ENCODE measurements around the gene FOLR2.
"Not testable (repeated sequence)": the region's sequence is repeated elsewhere in the genome, so short reads cannot be mapped to it uniquely, and the experiment has no call there.

The FOLR2 gene

GRCh38 chr11:72216638-72217037, at the start of gene FOLR2:
FOLR2 (plus strand) TSS chr11:72216794; CDS start chr11:72218585, 1,791 bp downstream.
- DNase-seq (ENCODE audit: low spot score) = no peak

DNA sequence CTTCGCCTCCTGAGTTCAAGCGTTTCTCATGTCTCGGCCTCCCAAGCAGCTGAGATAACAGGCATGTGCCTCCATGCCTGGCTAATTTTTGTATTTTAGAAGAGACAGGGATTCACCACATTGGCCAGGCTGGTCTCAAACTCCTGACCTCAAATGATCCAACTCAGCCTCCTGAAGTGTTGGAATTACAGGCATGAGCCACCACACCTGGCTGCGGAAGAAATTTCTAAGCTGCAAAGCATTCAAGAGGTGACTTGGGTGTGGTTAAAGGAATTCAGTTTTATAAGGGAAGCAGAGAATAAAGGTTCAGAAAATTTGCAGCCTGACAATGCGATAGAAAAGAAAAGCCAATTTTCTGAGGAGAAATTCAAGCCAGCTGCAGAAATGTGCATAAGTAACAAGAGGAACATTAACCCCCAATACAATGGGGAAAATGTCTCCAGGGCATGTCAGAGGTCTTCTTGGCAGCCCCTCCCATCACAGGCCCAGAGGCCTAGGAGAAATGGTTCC, 47.5 kb upstream of the FOLR2 start:
- DNase-seq (ENCODE audit: low spot score) = not testable (repeated sequence)

DNA sequence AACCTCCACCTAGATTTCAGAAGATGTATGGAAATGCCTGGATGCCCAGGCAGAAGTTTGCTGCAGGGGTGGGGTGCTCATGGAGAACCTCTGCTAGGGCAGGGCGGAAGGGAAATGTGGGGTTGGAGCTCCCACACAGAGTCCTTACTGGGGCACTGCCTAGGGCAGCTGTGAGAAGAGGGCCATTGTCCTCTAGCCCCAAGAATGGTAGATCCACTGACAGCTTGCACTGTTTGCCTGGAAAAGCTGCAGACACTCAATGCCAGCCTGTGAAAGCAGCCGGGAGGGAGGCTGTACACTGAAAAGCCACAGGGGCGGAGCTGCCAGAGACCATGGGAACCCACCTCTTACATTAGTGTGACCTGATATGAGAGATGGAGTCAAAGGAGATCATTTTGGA, 46.8 kb upstream of the FOLR2 start:
- DNase-seq (ENCODE audit: low spot score) = peak; percentile 46

- not testable (repeated sequence) for DNase-seq (ENCODE audit: low spot score)
Measured at GRCh38 chr11:72172043-72172442, 44.6 kb upstream of the FOLR2 start.

DNA sequence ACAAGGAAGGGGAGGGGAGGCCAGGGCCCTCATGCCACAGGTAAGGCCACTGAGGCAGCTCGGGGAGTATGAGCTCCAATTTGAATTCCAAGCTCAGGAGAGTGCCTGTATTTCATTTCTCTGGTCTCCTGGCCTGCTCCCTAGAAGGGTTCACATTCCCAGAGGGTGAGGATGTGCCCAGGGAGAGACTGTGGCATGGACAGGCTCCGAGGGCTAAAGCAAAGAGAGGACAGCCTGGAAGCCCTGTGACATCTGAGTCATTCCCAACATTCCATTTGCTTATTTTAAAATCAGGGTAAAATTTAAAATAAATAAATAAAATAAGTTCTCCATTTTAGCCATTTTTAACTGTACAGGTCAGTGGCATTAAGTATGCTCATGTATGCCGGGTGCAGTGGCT, 43.3 kb upstream of the FOLR2 start:
- no peak for DNase-seq (ENCODE audit: low spot score)

GRCh38 chr11:72174302-72175070, 42.1 kb upstream of the FOLR2 start:
- no peak for DNase-seq (ENCODE audit: low spot score)

- no peak for DNase-seq (ENCODE audit: low spot score)
Measured at GRCh38 chr11:72177656-72178055, 38.9 kb upstream of the FOLR2 start.

DNA sequence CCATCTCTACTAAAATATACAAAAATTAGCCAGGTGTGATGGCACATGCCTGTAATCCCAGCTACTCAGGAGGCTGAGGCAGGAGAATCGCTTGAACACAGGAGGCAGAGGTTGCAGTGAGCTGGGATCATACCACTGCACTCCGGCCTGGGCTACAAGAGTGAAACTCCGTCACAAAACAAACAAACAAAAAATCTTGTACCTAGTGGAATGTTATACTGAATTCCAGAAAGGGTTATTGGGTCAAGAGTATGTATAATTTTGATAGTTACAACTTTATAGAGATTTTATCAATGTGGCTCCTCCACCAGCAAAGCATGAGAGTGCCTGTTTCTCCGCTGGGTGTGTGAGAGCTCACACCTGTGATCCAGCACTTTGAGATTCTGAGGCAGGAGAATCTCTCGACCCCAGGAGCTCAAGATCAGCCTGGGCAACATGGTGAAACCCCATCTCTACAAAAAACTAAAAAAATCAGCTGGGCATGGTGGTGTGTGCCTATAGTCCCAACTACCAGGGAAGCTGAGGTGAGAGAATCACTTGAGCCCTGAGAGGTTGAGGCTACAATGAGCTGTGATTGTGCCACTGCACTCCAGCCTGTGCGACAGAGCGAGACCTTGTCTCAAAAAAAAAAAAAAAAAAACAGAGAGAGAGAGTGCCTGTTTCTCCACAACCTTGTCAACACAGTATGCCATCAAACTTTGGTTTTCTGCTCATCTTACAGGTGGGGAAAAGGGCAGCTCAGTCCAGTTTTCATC, 37.4 kb upstream of the FOLR2 start:
- no peak for DNase-seq (ENCODE audit: low spot score)

DNA sequence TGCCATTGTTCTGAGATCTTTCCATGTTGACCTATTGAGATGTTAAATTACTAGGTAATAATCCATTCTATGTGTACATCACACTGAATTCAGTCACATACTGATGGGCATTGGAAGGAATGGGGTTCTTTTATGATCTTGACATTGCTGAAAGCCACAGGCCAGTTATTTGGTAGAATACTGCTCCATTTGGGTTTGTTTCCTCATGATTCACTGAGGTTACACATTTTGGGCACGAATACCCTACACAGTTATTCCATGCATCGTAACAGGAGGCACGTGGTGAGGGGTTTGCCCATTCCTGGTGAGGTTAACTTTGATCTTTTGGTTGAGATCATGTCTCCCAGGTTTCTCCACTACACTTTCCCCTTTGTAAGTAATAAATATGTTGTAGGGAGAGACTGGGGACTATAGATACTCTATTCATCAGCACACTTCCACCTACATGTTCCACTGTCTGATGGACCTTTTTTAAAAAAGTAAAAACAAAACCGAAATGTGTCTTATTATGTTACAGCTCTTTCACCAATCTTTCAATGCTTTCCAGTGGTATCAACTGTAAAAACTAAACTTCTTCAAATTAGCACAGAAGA, 36.7 kb upstream of the FOLR2 start:
- DNase-seq (ENCODE audit: low spot score) = no peak

- DNase-seq (ENCODE audit: low spot score) = not testable (repeated sequence)
Measured at GRCh38 chr11:72180892-72181552, 35.6 kb upstream of the FOLR2 start.

- not testable (repeated sequence) for DNase-seq (ENCODE audit: low spot score)
Measured at GRCh38 chr11:72181553-72181958, 35.0 kb upstream of the FOLR2 start.

GRCh38 chr11:72188267-72188666, 28.3 kb upstream of the FOLR2 start:
- no peak for DNase-seq (ENCODE audit: low spot score)

GRCh38 chr11:72189455-72190250, 26.9 kb upstream of the FOLR2 start:
- DNase-seq (ENCODE audit: low spot score) = peak; percentile 25

GRCh38 chr11:72190631-72191071, 25.9 kb upstream of the FOLR2 start:
- no peak for DNase-seq (ENCODE audit: low spot score)

DNA sequence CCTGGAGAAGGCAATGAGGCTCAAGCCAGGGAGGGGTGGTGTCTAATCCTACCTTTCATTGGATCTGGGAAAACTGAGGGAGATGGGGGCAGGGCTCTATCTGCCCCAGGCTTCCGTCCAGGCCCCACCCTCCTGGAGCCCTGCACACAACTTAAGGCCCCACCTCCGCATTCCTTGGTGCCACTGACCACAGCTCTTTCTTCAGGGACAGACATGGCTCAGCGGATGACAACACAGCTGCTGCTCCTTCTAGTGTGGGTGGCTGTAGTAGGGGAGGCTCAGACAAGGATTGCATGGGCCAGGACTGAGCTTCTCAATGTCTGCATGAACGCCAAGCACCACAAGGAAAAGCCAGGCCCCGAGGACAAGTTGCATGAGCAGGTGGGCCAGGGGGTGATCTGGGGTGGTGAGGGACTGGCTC, 24.6 kb upstream of the FOLR2 start, which contains the start of gene FOLR1:
Gene FOLR1, plus strand, starts transcription at position 180 of the 421 bp plus-strand sequence. Its CDS starts 34 bp downstream, at position 214.
- no peak for DNase-seq (ENCODE audit: low spot score)

- no peak for DNase-seq (ENCODE audit: low spot score)
Measured at GRCh38 chr11:72195518-72196270, 20.9 kb upstream of the FOLR2 start.

GRCh38 chr11:72201445-72201844, 15.1 kb upstream of the FOLR2 start:
- not testable (repeated sequence) for DNase-seq (ENCODE audit: low spot score)

DNA sequence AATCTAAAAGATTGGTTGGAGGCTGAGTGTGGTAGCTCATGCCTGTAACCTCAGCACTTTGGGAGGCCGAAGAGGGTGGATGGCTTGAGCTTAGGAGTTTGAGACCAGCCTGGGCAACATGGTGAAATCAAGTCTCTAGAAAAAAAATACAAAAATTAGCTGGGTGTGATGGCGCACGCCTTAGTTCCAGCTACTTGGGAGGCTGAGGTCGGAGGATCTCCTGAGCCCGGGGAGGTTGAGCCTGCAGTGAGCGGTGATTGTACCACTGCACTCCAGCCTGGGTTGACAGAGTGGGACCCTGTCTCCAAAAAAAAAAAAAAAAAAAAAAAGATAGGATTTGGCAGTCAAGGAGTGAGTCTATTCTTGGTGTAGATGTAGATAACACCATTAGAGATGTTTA, 14.0 kb upstream of the FOLR2 start:
- DNase-seq (ENCODE audit: low spot score) = no peak

GRCh38 chr11:72203163-72203562, 13.4 kb upstream of the FOLR2 start:
- no peak for DNase-seq (ENCODE audit: low spot score)

DNA sequence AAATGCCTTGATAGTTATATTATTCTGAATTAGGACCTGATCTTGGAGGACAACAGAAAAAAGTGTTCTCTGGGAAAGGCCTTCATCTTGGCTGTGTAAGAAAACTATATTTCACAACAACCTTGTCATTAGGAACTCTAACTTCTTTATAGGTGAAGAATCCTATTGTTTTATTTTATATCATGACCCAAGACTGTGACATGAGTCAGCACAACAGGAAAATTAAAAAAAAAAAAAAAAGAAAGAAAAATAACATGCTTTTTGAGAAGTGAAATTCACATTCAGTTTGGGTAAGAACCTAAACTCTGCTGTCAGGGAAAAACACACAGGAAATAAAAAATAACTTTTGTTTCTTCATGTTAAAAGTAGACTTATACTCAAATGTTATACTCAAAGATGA, 11.7 kb upstream of the FOLR2 start:
- DNase-seq (ENCODE audit: low spot score) = no peak

All from putamen (tissue), 1 donor.